Stimulated activated naive CD4-positive, alpha-beta T cell treated with Interleukin-2 at 50 U/mL for 16 hours (primary cell): ENCODE measurements around the gene ACSM2B.
"Not testable (repeated sequence)": the region's sequence is repeated elsewhere in the genome, so short reads cannot be mapped to it uniquely, and the experiment has no call there.

Experiments used
- DNase-seq: peaks from one replicate; lab custom pipeline; 2025; lab: John Stamatoyannopoulos, UW

ACSM2B gene, protein sequence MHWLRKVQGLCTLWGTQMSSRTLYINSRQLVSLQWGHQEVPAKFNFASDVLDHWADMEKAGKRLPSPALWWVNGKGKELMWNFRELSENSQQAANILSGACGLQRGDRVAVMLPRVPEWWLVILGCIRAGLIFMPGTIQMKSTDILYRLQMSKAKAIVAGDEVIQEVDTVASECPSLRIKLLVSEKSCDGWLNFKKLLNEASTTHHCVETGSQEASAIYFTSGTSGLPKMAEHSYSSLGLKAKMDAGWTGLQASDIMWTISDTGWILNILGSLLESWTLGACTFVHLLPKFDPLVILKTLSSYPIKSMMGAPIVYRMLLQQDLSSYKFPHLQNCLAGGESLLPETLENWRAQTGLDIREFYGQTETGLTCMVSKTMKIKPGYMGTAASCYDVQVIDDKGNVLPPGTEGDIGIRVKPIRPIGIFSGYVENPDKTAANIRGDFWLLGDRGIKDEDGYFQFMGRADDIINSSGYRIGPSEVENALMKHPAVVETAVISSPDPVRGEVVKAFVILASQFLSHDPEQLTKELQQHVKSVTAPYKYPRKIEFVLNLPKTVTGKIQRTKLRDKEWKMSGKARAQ

DNA sequence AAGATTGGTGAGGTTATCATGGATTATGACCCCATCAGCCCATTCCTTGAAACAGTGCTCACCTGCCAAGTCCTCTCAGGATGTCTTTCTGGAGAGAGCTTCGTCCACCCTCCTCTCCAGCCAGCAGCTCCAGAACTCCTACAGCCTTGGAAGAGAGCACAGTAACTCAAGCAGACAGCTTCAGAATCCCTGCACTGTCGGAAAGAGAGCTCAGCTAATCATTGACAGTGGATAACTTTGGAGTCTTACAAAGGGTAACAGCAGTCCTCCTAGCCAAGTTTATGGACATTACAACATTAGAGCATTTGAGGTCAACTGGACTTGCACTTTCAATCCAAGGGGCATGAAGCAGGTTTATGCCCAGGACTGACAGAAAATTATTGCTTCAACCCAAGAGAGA is at the start of gene ACSM2B:
TSS of gene ACSM2B (minus strand) at position 223 of the 400 bp plus-strand sequence. CDS start 11,522 bp downstream, outside the sequence.
- DNase-seq, result not testable (repeated sequence)

DNA sequence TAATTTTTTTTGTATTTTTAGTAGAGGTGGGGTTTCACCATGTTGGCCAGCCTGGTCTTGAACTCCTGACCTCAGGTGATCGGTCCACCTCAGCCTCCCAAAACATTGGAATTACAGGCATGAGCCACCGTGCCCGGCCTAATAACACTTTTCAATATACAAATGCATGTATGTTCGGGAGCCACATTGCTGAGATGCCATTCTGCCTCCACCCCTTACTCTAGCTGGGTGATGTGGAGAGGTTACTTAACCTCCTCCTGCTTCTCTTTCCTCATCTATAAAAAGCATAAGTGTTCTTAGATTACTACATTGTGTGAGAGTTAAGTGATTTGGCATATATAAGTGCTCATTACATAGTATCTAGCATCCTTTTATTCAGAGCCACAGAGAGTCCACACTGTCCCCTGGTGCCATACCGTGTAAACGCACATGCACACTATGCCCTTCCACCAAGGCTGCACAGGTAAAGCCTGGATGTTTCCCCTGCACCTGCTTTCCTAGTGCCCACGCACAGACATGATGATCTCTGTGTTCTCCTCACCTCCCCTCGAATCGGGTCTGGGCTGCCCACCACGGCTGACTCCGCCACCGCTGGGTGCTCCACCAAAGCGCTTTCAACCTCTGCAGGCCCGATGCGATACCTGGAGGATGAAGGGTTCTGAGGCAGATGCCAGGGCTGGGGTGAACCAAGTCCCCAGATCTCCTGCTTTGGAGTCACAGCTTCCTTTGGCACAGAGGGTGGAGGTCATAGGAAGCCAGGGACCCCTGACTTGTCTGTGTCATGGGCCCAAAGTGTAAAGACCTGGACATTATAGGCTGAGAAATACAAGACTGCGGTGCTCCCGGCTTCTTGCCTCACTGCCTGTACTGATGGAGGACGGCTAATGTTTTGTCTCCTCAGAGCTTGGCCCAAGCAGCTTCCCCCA is 49.0 kb upstream of the ACSM2B start:
- no peak for DNase-seq

DNA sequence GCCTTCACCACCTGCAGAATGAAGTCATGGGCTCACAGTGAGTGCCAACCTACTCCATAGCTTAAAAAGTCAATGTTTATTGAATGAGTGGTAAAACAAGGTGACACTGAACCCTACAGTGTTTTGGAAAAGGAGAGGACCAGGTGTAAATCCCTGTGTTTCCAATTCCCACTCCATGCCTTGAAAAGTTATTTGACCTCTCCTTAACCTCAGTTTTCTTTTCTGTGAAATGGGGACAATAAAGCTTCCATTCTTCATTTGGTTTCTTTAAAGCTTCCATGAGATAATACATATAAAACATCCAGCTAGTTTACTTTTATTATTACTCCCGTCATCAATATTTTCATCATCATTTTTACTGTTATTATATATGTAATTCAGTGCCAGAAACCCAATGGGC is 48.0 kb upstream of the ACSM2B start:
- DNase-seq, result no peak

DNA sequence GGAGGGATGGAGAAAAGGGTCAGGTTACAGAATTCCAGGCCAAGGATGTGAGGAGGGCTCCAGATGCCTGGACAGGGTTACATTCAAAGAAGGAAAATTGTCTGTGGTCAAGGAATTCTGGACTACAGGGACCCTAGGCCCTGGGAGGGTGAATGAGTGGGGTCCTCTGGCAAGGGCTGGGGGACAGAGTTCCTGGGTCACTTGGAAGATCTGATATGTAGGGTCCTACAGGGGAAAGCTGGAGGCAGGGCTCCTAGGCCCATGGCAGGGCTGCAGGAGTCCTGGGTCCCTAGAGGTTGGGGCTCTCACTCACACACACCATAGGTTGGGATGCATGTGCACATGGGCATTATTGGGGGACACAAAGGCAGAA is 46.3 kb upstream of the ACSM2B start:
- DNase-seq, result no peak

DNA sequence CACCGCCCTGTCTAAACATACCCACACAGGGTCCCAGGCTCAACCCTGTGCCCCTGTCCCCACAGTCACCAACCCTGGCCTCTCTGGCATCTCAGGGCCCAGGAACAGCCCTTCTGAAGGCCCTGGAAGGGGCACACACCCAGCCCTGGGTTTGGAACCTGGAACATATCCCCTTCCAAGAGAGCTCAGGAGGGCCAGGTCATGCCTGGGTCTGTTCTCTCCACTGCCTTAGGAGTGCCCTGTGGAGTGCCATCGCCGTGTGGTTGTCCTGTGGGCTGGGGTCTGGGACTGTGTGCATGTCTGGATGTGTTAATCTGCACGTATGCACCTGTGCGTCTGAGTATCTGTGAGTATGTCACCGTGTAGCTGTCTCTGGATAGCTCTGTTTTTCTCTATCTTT is 45.2 kb upstream of the ACSM2B start:
- no peak for DNase-seq

DNA sequence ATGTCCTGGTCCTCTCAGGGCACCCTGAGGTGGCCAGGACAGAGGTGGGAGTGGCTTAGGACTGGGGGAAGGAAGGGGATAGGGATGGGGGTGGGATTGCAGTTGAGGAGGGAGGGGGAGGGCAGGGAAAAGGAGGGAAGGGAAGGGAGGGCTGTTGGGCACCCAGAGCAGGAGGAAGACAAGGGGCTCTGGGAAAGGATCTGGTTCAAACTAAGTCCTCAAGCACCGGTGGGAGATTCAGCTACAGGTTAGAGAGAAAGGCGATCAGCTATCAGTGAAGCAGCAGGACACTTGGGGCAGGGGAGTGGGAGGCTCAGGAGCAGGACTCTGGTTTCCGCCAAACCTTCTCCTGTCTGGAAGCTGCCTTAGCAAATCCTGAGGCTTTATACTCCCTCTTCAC is 44.6 kb upstream of the ACSM2B start:
- DNase-seq, result no peak

DNA sequence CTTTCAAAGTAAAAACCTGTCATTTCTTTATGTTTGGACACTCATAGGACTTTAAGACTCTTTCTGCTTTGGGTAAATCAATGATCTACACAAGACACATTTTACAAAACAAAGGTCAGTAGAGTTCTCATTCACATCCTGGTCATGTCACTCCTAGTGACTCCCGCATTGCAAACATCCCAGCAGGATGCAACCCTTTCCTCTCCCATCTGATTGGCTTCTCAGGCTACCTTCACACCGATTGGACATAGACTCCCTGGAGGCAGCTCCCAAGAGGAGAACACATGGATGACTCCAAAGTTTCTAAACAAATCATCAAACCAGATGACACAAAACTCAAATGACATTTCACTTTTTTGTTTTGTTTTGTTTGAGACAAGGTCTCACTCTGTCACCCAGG is 43.8 kb upstream of the ACSM2B start:
- no peak for DNase-seq

DNA sequence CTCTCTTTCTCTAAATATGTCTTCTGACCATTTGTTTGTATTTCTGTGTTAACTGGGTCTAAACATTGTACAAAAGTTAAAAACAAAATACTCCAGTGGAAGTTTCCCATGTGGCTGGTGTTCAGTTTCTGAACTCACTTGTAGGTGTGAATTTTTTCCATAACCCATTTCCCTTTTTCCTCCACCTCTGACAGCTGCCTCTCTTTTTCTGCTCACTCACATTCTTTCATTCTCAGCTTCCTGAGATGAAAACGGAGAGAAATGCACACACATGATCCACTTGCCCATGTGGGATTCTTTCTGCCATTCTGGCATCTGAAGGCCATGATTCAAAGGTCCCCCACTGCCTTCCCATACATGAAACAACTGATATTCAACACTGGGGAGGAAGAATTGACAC is 41.1 kb upstream of the ACSM2B start:
- DNase-seq, result no peak

DNA sequence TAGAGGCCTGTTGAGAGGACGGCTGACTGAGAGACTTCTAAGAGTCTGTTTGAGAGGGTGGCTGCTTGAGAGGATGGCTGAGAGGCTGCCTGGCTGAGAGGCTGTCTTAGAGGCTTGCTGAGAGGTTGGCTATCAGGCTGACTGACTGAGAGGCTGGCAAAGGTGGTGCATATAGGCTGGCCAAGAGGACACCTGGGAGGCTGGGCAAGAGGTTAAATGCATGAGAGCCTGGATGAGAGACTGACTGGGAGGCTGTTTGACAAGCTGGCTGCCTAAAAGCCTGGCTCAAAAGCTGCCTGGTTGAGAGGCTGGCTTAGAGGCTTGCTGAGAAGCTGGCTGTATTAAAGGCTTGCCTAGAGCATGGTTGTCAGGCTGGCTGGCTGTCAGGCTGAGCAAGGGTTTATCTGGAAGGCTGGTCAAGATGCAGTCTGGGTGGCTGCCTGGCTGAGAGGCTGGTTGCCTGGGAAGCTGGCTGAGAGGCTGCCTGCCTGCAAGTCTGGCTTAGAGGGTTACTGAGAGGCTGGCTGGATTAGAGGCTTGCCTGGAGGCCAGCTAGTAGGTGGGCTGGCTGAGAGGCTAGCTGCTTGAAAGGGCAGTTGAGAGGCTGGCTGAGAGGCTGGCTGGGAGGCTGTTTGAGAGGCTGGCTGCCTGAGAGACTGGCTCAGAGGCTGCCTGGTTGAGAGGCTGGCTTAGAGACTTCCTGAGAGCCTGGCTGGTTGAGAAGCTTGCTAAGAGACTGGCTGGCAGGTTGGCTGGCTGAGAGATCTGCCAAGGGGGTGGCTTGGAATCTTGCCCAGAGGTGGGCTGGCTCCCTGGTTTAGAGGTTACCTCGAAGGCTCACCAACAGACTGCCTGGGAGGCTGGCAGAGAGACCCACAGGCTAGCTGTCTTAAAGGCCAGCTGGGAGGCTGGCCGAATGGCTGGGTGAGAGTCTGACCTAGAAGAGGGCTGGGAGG is 38.3 kb upstream of the ACSM2B start:
- no peak for DNase-seq

DNA sequence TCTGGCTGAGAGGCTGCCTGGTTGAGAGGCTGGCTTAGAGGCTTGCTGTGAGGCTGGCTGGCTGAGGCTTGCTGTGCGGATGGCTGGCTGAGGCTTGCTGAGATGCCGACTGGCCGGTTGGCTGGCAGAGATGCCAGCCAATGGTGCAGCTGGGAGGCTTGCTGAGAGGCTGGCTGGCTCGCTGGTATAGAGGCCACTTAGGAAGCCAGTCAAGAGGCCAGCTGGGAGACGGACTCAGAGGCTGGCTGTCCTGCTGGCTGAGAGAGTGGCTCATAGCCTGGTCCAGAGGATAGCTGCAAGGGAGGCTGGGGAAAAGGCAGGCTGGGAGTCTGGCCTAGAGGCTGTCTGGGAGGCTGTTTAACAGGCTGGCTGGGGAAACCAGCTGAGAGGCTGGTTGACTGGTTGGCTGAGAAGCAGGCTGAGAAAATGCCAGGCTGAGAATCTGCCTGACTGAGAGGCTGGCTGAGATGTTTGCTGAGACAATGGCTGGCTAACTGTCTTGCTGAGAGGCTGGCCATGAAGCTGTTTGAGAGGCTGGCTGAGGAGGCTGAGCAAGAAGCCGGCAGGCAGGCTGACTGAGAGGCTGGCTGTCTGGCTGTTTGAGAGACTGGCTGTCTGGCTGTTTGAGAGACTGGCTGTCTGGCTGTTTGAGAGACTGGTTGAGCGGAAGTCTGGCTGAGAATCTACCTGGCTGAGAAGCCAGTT is 37.5 kb upstream of the ACSM2B start:
- no peak for DNase-seq

DNA sequence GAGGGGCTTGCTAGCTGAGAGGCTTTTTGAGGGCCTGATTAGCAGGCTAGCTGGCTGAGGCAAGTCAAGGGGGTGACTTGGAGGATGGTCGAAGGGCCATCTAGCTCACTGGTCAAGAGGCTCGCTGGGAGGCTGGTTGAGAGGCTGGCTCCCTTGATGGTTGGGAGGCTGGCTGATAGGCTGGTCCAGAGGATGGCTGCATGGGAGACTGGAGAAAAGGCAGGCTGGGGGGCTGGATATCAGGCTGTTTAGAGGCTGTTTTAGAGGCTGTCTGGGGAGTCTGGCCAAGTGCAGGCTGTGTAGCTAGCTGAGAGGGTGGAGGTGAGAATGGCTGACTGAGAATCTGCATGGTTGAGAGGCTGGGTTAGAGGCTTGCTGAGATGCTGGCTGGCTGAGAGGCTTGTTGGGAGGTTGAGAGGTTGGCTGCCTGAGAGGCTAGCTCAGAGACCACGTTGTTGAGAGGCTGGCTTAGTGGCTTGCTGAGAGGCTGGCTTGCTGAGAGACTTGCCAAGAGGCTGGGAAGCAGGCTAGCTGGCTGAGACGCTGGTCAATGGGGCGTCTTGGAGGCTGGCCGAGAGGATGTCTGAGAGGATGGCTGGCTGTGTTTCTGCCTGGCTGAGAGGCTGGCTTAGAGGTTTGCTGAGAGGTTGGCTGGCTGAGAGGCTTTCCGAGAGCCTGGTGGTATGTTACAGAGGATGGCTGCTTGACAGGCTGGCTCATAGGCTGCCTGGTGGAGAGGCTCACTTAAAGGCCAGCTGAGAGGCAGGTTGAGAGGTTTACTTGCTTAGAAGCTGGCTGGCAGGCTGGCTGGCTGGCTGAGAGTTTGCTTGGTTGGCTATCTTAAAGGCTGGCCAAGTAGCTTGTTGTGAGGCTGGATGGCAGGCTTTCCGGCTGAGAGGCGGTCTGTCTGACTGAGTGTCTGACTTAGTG is 36.6 kb upstream of the ACSM2B start:
- DNase-seq, result no peak

DNA sequence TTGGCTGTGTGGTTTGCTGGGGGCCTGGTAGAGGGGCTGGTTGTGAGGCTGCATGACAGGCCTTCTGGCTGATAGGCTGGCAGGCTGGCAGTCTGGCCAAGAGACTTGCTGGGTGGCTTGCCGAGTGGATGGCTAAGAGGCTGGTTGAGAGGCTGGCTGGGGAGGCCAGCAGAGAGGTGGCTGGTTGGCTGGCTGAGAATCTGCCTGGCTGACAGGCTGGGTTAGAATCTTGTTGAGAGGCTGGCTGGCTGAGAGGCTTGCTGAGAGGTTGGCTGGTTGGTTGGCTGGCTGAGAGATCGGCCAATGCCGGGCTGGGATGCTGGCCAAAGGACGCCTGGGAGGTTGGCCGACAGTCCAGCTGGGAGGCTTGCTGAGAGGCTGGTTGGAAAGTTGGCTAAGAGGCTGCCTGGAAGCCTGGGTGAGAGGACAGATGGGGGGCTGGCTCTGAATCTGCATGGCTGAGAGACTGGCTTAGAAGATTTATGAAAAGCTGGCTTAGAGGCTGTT is 35.9 kb upstream of the ACSM2B start:
- no peak for DNase-seq

DNA sequence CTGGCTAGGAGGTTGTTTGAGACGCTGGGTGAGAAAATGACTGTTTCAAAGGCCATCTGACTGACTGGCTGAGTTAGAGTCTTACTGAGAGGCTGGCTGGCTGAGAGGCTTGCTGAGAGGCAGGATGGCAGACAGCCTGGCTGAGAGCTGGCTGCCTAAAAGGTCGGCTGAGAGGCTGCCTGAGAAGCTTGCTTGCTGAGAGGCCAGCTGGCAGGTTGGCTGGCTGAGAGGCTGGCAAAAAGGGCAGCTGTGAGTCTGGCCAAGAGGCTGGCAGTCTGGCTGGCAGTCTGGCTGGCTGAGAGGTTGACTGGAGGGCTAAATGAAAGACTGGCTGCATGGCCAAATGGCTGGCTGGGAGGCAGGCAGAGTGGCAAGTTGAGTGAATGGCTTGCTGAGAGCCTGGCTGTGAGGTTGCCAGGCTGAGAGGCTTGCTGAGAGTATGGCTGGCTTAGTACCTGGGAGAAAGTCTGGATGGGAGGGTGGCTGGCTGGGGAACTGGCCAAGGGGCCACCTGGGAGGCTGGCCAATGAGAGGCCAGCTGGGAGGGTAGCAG is 35.3 kb upstream of the ACSM2B start:
- no peak for DNase-seq

DNA sequence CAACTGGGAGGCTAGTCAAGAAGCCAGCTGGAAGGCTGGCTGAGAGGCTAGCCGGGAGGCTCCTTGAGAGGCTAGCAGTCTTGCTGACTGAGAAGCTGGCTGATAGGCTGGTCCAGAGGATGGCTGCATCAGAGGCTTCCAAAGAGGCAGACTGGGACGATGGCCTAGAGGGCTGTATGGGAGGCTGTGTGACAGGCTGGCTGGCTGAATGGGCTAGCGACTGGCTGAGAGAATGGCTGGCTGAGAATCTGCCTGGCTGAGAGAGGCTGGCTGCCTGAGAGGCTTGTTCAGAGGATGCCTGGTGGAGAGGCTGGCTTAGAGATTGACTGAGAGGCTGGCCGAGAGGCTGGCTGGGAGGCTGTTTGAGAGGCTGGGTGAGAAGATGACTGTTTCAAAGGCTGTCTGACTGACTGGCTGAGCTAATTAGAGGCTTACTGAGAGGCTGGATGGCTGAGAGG is 34.8 kb upstream of the ACSM2B start:
- no peak for DNase-seq

DNA sequence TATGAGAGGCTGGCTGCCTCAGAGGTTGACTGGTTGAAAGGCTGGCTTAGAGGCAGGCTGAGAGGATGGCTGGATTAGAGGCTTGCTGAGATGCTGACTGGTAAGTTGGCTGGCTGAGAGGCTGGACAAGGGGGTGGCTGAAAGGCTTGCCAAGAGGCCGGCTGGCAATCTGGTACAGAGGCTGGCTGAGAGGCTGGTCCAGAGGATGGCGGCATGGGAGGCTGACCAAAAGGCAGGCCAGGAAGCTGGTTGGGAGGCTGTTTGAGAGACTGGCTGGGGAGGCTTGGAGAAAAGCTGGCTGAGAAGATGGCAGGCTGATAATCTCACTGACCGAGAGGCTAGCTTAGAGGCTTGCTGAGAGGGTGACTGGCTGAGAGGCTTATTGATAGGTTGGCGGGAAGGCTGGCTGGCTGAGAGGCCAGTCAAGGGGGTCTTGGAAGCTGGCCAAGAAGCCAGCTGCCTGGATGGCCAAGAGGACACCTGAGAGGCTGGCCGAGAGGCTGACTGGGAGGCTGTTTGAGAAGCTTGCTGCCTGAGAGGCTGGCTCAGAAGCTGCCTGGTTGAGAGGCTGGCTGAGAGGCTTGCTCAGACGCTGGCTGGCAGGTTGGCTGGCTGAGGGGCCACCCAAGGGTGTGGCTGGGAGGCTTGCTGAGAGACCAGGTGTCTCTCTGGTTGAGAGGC is 34.2 kb upstream of the ACSM2B start:
- DNase-seq, result no peak

DNA sequence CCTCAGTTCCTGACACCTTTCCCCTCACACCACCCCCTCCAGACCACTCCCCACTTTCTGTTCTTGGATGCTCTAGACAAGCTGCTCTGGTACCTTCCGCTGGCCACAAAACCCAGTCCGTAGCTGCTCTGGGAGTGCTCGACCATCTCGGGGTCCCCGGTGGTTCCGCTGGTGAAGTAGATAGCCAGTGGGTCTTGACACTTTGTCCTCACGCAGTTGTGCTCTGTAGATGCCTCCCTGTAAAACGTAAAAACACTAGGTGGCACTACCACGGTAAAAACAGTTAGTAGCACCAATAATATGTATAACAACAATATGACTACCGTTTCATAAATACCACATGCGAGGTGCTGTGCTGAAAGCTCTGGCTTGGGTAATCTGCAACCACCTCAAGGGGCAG is 26.0 kb upstream of the ACSM2B start:
- DNase-seq, result not testable (repeated sequence)

DNA sequence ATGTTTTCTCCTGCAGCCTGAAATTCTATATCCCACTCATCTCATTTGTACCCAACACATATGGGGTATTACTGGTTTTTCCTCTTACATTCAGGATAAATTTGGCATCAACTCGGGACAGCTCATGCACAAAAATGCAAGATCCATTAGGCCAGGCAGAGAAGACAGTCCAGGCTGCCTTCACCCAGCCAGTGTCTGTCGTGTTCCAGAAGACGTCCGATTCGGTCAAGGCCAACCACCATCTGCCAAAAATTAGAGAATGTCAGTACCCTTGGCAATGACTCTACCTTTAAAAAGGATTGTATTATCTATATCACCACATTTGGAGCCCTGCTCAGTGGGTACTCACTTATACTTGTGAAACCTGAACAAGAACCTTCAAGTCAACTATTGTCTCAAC is 23.3 kb upstream of the ACSM2B start:
- not testable (repeated sequence) for DNase-seq

DNA sequence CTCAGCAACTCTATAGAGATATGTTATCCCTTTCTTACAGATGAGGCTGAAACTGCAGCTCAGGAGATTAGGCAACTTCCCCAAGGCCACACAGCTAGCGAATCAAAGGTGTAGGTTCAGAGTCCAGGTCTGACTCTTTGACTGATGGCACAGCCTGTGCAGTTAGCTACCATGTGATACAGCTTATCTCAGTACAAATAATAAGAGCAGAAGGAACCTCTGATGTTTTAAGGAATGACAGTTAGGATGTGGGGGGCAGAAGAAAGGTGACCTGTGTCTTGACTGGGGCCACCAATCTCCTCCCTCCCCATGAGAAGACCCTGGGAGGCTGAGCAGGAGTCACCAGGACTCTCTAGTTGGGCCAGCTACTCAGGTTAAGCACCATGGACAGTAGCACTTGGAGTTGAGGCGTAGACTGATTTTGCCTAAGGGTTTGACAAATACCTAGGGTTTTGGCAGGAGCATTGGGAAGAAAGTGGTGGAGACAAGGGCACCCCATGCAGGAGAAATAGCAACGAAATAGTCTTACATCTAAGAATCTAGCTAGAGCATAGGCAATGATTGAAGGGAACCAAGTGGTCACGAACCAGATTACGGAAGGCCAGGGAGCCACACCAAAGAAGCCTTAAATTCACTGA is 22.8 kb upstream of the ACSM2B start:
- no peak for DNase-seq
